Measurements from ENCODE around the gene TMEM183A.

The TMEM183A gene

DNA sequence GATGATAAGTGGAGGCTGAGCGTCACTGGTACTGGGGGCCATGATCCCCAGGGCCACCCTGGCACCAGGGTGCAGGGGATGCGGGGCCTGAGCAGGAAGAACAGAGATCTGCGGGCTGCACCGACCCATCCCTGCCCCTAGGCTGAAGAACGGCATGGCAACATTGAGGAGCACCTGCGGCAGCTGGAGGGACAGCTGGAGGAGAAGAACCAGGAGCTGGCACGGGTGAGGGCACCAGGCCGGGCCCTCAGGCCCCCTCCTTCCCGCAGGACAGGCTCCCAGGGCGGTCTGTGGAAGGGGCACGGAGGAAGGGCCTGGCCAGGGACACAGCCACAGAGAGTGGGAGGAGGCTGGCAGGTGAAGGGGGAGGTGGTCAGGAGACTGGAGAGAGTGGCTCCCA, 40.9 kb downstream of the TMEM183A start:
- DNase-seq: no peak

DNA sequence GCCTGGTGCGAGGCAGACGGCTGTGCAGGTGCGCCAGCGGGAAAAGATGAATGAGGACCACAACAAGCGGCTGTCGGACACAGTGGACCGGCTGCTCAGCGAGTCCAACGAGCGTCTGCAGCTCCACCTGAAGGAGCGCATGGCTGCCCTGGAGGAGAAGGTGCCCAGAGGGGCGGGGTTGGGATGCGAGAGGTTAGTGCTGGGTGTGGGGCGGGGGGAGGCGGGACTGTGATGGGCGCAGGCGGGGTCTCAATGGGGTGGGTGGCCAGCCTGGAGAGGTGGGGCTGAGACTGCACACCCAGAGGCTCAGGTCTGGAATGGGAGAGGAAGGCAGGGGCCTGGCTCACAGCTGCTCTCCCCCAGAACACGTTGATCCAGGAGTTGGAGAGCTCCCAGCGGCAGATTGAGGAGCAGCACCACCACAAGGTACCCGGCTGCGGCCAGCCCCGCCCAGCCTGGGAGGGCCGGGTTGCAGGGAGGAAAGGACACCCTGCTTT, 41.4 kb downstream of the TMEM183A start:
- DNase-seq: no peak

DNA sequence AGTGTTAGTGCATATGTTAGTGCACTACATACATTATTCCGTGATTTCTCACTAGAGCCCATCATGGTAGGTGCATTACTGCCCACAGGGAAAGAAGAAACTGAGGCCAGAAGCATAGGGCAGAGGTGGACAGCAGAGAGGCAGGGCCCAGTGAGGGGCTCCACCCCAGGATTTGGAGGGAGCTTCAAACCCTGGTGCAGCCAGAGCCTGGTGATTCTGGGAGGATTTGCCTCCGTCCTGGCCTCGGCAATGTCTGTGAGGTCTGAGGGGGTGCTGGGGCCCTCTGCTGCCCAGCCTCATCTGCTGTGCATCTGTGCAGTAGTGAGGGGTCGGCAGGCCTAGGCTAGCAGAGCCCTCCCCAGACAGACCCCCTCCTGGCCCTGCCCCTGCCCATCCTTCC, 41.9 kb downstream of the TMEM183A start:
- no peak for DNase-seq

DNA sequence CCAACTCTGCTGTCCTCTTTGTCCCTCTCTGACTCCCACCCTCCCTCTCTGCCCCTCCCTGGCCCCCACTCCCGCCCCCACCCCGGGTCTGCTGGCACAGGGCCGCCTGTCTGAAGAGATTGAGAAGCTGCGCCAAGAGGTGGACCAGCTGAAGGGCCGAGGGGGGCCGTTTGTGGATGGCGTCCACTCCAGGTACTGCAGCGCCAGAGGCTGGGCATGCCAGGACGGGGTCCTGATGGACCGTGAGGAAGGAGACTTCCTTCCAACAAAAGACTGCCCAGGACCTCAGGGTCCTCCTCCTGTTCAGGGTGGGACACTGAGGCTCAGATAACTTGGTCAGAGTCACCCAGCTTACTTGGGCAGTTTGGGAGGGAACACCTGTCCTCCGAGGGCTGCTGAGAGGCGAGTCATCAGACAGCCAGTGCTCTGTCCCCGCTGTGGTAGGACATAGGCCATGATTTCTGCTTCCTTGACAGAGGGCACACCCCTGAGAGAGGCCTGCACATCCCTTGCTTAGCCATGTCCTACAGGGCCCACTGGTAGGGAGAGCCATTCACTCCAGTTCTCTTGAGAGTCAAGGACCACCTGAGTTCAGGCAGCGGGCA, 42.5 kb downstream of the TMEM183A start:
- no peak for DNase-seq

DNA sequence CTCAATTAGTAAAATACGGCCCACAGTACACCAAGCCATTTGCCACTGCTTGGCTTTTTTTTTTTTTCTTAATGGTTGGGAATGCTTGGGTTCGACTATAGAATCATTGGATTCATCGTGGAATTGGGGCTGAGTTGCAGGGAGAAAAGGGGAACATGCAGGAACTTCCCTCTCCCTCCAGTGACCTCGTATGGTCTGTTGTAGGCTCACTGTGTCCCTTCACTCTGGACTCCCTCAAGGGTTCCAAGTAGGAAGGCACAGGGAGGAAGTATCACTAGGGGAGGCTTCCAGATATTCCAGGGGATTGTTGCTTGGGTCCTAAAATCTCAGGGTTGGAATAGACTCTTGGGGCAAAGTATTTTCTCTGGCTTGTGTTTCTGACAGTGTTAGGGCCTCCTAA, 43.7 kb downstream of the TMEM183A start:
- DNase-seq: peak; percentile 23

DNA sequence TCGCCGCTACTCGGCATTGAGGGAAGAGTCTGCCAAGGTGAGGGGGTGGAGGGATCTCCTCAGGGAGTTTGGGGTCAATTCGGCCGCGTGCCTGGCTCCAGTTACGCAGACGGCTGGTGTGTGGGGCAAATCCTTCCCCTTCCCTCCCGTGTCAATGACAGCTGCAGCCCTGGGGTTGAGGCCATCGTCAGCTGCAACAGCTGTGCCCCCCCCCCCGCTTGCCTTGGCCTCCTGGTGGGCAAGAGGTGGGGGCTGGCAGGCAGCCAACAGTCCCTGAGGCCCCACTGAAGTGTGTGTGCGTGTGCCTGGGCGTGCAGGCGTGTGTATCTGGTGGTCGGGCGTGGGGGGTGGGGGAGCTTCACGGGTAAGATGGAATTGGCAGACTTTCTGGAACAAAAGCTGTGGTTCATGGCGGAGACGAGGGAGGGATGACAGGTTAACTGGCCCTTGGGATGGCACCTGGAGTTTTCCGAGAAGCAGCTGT, 44.7 kb downstream of the TMEM183A start:
- no peak for DNase-seq

DNA sequence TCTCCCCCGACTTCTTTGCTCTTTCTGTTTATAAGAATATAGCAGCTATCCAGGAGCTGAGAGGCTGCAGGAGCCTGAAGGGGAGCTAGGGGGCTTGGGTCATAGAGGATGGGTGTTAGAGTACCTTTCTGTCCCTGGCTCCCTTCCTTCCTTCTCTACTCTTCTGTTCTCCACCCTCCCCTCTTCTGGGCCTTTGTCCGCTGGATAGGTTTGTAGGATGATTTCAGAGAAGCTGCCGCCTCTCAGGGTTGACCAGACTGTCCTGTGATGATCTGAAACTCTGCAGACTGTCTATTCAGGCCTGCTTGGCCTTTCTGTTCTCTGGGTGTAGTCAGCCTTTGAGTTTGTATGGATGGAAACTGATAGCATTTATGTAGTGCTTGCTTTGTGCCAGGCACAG, 45.4 kb downstream of the TMEM183A start:
- no peak for DNase-seq

DNA sequence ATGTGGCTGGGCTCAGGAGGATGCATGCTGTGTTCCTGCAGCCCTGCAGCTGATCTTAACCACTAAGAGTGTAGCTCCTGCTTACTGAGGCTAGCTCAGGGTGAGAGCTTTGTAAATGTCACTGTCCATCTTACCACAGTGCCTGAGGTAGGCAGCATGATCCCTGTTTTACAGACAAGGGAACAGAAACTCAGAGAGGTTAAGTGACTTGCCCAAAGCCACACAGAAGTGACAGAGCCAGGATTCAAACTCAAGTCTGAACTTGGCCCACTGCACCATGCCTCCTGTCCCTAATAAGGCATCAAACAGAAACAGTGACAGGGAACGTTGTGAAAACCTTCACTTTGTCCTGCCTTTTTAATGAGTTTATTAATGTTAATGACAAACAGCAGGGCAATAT, 47.0 kb downstream of the TMEM183A start:
- no peak for DNase-seq

DNA sequence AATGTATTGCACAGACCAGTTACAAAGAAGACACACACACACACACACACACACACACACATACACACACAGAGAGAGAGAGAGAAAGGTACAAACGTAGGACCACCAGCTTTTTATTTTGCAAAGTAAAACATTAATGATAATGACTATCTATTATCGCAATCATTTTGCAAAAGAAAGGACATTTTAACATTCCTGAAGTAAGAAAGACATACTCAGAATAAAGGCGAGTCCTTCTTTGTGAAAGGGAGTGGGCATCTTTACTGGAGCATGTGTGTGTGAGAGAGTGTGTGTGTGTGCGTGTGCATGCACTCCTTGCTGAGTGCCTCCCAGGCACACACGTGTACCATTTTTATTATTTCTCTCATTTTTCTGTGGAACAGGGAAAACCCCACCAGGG, 47.5 kb downstream of the TMEM183A start:
- DNase-seq: no peak

DNA sequence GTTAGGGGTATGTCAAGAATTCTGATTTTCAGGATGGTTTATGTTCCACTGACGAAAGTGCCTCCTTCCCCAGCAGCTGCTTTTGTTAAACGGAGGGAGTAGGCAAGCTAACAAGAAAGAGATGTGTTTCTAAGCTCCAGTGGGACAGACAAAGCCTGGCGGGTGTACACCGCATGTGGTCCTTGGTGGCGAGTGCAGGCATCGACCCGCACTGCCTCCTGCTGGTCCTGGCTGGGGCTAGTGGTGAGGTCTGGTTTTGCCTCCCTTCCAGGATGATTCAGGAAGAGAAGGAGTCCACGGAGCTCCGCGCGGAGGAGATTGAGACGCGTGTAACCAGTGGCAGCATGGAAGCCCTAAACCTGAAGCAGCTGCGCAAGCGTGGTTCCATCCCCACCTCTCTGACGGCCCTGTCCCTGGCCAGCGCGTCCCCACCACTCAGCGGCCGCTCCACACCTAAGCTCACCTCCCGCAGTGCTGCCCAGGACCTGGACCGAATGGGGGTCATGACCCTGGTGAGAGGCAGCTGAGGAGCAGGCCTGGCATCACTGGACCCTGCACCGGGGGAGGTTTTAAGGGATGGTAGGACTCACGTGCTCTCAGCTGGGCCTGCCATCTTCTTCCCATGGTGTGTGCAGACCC, 48.1 kb downstream of the TMEM183A start:
- no peak for DNase-seq

DNA sequence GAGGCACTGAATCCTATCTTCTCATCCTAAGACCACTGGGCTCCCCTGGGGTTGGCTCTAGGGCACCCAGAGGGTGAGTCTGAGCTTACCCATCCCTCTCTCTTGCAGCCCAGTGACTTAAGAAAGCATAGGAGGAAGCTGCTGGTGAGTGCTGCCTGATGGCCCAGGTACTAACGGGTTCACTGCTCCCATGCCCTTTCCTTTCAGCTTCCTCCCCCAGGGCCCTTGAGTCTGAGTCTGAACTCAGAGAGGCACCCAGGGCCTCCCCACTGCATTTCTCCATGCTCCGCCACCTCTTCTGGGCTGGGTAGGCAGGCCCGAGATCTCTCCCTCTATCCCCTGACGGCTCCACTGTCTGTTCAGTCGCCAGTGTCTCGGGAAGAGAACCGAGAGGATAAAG, 48.8 kb downstream of the TMEM183A start:
- DNase-seq: no peak

DNA sequence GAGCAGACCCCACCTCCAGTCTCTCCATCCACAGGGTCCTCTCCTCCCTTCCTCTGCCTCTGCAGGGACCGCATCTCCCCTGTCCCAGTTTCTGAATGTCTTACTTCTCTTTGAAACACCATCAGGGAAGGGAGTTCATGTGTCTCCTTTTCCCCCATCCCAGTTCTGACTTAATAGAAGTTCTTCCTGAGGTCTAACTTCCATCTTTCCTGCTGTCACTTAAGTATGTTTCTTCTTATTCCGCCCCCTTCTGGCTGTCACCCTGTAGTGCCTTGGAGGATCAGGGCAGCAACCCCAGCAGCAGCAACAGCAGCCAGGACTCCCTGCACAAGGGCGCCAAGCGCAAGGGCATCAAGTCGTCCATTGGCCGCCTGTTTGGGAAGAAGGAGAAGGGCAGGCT, 49.3 kb downstream of the TMEM183A start:
- no peak for DNase-seq

DNA sequence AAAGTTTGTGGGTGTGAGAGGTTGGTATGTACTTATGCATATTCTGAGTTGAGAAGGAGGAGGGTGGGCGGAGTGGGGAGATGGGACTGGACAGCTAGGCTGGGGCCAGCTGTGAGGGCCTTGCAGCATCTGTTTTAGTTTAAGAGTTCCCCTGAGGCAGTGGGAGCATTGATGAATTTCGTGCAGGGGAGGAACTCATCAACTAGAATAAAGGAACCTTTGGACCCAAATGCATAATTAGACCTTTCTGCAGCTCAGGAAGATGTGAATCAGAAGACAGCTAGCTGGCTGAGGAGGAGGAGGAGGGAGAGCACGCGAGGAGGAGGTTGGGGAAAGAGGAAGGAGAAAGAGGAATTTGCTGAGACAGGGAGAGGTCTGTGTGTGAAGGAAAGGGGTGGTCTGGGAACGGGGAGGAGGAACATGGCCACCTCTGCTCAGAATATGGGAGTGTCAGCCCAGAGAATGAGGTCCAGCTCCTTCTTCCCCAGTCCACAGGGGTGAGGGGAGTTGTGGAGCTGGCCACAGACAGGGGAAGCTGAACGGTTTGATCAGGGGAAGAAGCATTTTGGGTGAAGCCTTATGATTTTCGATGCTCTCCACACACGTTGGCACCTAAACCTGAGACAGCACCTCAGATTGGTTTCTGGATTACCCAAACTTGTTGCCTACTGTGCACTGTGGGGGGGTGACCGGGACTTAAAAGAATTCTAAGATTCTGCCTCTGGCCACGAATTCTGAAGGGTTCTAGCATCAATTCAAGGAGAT, 50.9 kb downstream of the TMEM183A start:
- DNase-seq: peak; percentile 48

DNA sequence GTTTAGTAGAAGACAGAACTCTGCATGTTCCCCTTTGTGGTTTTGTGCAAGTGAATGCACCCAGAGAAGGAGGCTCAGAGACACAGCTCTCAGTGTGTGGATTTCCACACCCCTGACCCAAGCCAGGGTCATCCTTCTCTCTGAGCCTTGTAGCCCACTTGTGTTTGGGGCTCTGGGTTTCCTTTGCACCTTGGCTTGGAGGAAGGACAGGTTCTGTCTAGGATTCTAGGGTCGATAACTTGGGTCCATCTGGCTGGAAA, 51.4 kb downstream of the TMEM183A start:
- DNase-seq: peak; percentile 25

DNA sequence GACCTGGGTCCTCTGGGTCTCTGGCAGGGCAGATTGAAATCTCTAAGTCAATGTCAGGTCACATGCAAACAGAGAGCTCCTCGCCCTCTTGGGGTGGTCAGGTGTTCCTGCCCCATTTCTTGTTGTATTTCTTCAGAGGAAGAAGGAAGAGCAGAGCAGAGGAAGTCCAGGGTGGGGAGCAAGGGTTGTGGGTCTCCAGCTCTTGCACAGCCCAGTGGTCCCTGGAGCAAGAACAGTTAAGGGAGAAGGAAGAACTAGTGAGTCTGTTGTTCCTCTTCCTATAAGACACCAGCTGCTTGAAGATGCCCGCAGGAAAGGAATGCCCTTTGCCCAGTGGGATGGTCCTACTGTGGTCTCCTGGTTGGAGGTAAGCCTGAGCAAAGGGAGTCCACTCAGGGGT, 52.3 kb downstream of the TMEM183A start:
- DNase-seq: peak; percentile 21

DNA sequence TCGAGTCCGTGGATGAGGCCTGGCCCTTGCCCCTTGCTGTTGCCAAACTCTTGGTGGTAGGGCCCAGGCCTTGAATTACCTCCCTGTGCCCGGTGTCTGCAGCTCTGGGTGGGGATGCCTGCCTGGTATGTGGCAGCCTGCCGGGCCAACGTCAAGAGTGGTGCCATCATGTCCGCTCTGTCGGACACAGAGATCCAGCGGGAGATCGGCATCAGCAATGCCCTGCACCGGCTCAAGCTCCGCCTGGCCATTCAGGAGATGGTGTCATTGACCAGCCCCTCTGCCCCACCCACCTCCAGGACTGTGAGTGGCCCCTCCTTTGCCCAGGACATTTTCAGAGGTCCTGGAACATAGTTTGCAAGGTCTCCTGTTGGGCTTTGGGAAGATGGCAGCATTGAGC, 52.9 kb downstream of the TMEM183A start:
- no peak for DNase-seq

DNA sequence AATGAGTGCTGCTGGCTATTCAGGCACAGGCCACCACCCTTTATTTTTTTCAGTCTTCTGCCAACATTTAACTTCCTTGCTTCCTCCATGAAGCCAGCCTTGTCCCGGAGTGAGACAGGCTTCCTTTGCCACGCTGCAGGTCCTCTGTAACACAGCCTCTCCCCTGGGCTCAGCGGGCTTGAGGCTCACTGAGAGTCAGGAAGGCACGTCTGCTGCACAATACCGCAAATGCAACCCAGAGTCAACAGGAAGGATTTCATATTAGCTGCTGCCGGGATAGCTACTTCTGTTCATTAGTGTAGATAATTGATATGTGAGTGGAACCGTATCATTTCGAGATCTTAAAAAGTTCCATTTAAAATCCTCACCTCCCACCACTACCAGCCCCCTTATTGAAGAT, 56.1 kb downstream of the TMEM183A start:
- DNase-seq: no peak

DNA sequence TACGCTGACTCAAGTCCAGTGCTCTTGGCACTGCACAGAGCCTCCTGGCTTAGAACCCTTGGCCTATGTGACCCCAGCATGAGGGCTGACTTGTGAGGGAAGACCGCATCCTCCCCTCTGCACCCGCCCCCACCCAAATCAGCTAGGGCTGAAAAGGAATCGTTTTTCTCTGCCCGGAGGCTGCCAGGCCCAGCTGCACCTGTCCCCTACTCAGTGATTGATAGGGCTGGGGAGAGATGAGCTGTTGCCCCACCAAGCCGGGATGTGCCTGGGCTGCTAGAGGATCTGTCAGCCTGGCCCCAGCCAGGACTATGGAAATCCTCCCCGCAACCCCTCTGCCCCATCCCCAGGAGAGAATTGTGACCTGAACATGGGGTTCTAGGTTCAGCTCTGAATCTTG, 58.0 kb downstream of the TMEM183A start:
- DNase-seq: no peak

DNA sequence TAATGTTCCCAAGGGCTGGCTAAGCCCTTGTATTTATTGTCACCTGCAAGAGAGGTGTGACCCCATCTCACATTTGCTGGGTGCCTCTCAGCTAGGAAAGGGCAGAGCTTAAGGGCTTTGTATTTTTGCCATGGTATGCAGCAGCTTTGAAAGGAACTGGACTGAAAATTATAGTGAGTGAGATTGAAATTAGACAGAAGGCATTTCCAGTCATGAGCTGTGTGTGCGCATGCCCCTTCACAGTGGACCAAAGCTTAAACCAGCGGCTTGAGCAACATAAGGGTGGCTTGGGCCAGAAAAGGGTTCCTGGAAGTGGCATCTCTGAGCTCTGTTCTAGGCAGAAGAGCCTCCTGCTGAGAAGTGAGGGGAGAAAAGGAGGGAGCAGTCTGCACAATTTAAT, 58.8 kb downstream of the TMEM183A start:
- DNase-seq: no peak

DNA sequence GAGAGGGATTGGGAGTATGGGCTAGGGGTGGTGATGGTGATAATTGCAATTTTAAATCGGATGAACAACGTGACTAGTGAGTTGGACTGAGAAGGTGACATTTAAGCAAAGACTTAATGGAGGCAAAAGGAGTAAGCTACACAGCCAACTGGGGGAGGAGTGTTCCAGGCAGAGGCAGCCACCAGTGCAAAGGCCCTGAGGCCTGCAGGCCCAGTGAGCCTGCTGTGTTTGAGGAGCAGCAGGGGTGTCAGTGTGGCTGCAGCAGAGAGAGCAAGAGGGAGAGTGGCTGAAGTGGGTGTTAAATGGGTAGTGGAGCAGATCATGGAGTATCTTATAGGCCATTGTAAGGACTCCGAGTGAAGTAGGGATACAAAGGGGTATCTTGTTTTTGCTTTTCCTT, 59.8 kb downstream of the TMEM183A start:
- DNase-seq: no peak

DNA sequence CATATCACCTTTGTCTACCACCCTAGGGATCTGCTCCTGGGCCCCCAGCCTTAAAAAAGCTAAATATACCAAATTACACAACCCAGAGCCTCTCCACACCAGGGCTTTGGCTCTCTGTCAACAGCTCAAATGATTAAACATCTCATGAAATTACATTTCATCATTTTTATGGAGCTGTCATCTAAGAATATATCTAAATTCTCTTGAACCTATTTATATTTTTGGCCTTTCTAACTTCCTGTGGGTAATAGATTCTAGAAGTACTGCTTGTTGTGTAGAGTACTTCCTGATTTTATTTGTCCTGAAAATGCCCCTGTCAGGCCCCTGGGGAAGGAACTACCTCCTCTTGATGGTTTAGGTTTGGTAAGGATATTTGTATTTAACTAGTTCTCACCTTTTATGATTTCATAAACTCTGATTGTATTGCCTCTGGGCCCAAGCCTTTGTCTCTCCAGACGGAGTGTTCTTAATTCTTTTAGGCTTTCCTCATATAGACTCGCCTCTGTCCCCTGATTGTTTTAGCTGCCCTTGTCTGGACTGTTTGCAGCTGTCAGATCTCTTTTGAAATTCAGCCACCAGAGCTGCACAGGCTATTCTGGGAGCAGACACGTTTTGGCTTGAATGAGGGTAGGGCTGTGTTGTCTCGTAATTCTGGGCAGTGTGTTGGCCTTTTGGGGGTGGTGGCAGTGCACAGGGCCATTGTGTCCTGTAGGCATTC, 62.0 kb downstream of the TMEM183A start:
- peak; percentile 61 for DNase-seq

DNA sequence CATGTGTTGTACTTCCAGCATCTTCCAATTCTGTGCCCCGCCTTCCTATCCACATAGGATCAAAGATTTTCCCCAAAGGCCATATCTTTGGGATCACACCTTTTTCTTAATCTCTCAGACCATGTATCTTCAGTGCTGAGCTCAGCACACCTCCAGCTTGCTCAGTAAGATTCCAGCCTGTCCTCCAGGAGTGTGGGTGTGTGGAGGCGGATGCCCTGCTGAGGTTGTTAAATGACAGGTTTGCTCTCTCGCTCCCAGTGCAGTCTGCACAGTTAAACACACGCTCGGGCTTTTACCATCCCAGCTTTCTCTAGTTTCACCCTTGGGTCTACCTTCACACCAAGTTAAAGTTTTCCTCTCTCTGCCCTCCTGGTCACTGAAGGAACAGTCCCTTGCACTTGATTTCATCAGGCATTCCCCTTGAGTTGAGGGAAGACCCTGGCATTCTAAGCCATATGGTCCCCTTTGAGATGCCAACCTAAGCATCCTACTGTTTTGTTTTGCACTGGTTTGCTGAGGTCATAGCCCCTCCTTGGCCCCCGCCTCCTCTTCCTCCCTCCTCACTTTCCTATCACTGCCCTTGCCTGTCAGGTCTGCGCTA, 64.9 kb downstream of the TMEM183A start:
- no peak for DNase-seq

DNA sequence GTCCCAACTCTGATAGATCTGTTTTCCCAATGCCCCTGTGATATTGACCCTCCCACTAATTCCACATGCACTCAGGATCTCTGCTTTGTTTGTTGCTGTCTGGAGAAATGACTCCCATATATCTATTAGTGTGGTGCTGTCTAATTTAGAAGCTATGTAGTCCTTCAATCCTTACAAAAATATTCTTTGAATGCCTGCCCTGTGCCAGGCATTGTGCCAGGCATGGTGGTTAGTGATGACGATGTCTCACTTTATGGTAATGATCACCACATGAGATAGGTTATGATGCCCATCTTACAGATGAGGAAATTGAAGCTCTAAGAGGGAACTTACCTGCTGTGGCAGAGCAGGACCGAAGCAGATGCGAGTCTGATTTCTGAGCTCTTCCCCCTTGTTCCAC, 65.7 kb downstream of the TMEM183A start:
- no peak for DNase-seq
